Measurements from ENCODE around the gene SHISA5. TPM values are rescaled to one million over a fixed set of nuclear protein-coding genes. Genes with fewer than 3 reads are reported as not detected.

The SHISA5 gene
- total and polyA plus RNA-seq, 2 of the 4 experiments (the other 2 are of a cell fraction) = 82.3 to 162 TPM

DNA sequence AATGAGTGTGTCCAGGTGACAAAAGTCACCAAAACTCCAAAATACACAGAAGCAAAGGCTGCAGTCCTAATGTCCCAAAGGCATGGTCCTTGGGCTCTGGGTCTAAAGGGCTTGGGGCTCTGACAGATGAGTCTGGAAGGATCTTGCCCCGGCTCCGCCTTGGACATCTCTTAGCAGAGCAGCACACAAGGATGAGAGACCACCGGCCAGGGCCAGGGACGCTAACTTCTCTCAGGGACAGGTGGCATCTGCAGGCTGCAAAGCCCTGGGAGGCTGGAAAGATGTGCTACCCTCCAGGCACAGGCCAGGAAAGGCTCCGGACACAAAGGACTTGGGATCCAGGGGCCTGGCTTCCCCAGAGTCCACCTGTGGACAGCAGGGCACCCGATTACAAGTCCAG is 14.1 kb upstream of the SHISA5 start:
- no peak overlapping the region for H2BK120ac ChIP-seq (ENCODE audit: low read depth, low read length)
- no peaks in the 10 kb centered on the region for H4K20me1 ChIP-seq (ENCODE audit: insufficient read depth, low read length)
- no peak overlapping the region for H4K5ac ChIP-seq (ENCODE audit: low read depth, low read length)
- H4K91ac ChIP-seq (ENCODE audit: insufficient read depth, low read depth, low read length) = no peak overlapping the region
- H3K9me1 ChIP-seq (ENCODE audit: insufficient read depth, low read length) = no peaks in the 10 kb centered on the region
- H4K8ac ChIP-seq (ENCODE audit: low read depth in 2 of 2, low read length in 2 of 2) = no peak overlapping the region
- in situ Hi-C loops (cut with MboI; ENCODE audit: low sequenced_read_pairs) = no loop called here
- H3K4ac ChIP-seq (ENCODE audit: low read depth, low read length) = no peak overlapping the region
- POLR2A ChIA-PET (ENCODE audit: unreplicated experiment) = no interaction called here
- no peak overlapping the region for H2AK9ac ChIP-seq (replicated peaks; ENCODE audit: low read depth, low read length, poor library complexity)
- no peaks in the 10 kb centered on the region for H3K27me3 ChIP-seq (ENCODE audit: control insufficient read depth, insufficient read depth, low read length)
- no peak overlapping the region for H3K4me3 ChIP-seq (ENCODE audit: insufficient read depth, low read depth, low read length)
- no peak overlapping the region for H3K18ac ChIP-seq (ENCODE audit: low read depth, low read length)
- ATAC-seq (ENCODE audit: low read depth) = no peak; the same call in 1 of the 2 replicates
- CTCF ChIA-PET = no interaction called here
- H3K9ac ChIP-seq (ENCODE audit: low read depth, low read length) = no peak overlapping the region
- intact Hi-C loops (cut with micrococcal nuclease) = no loop called here
- no peak overlapping the region for H2AK5ac ChIP-seq (ENCODE audit: low read depth, low read length)
- H3K14ac ChIP-seq (replicated peaks; ENCODE audit: low read depth, low read length) = no peak overlapping the region
- no peak overlapping the region for H2BK20ac ChIP-seq (ENCODE audit: low read depth, low read length)
- TF ChIP-seq RCOR1 (IDR thresholded peaks at IDR 0.05; ENCODE audit: insufficient replicate concordance, low read length) = no peak
- no peak for TF ChIP-seq SMC3 (IDR thresholded peaks at IDR 0.05; ENCODE audit: low read depth, low read length)
- TF ChIP-seq, protein P1, sequence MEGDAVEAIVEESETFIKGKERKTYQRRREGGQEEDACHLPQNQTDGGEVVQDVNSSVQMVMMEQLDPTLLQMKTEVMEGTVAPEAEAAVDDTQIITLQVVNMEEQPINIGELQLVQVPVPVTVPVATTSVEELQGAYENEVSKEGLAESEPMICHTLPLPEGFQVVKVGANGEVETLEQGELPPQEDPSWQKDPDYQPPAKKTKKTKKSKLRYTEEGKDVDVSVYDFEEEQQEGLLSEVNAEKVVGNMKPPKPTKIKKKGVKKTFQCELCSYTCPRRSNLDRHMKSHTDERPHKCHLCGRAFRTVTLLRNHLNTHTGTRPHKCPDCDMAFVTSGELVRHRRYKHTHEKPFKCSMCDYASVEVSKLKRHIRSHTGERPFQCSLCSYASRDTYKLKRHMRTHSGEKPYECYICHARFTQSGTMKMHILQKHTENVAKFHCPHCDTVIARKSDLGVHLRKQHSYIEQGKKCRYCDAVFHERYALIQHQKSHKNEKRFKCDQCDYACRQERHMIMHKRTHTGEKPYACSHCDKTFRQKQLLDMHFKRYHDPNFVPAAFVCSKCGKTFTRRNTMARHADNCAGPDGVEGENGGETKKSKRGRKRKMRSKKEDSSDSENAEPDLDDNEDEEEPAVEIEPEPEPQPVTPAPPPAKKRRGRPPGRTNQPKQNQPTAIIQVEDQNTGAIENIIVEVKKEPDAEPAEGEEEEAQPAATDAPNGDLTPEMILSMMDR (conservative IDR thresholded peaks at IDR 0.05; ENCODE audit: low read depth, low read length) = no peak
- TF ChIP-seq RAD21 (IDR thresholded peaks at IDR 0.05; ENCODE audit: low read length) = no peak
- TF ChIP-seq CEBPB (IDR thresholded peaks at IDR 0.05; ENCODE audit: low read depth, low read length) = no peak
- TF ChIP-seq RFX5 (IDR thresholded peaks at IDR 0.05; ENCODE audit: low read depth, low read length) = no peak
- TF ChIP-seq, protein P2, sequence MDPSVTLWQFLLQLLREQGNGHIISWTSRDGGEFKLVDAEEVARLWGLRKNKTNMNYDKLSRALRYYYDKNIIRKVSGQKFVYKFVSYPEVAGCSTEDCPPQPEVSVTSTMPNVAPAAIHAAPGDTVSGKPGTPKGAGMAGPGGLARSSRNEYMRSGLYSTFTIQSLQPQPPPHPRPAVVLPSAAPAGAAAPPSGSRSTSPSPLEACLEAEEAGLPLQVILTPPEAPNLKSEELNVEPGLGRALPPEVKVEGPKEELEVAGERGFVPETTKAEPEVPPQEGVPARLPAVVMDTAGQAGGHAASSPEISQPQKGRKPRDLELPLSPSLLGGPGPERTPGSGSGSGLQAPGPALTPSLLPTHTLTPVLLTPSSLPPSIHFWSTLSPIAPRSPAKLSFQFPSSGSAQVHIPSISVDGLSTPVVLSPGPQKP (IDR thresholded peaks at IDR 0.05; ENCODE audit: borderline replicate concordance, low read depth, low read length) = no peak
- TF ChIP-seq, protein P3, sequence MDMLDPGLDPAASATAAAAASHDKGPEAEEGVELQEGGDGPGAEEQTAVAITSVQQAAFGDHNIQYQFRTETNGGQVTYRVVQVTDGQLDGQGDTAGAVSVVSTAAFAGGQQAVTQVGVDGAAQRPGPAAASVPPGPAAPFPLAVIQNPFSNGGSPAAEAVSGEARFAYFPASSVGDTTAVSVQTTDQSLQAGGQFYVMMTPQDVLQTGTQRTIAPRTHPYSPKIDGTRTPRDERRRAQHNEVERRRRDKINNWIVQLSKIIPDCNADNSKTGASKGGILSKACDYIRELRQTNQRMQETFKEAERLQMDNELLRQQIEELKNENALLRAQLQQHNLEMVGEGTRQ (IDR thresholded peaks at IDR 0.05; ENCODE audit: low read depth, low read length) = no peak
- no peak for TF ChIP-seq MAZ (IDR thresholded peaks at IDR 0.05; ENCODE audit: borderline replicate concordance, low read depth, low read length)
- no peak for TF ChIP-seq FOS (IDR thresholded peaks at IDR 0.05; ENCODE audit: low read depth, low read length)
- TF ChIP-seq NFE2L2 (IDR thresholded peaks at IDR 0.05; ENCODE audit: low read depth, low read length) = no peak
- TF ChIP-seq MXI1 (IDR thresholded peaks at IDR 0.05; ENCODE audit: borderline replicate concordance, low read depth, low read length) = no peak
- TF ChIP-seq MAFK (IDR thresholded peaks at IDR 0.05; ENCODE audit: low read depth, low read length) = no peak
- TF ChIP-seq BHLHE40 (IDR thresholded peaks at IDR 0.05; ENCODE audit: low read depth, low read length) = no peak
- H3K36me3 ChIP-seq (ENCODE audit: control insufficient read depth, insufficient read depth, low read length) = peaks cover 7% of the 10 kb centered on the region
- H3K4me1 ChIP-seq (ENCODE audit: control insufficient read depth, insufficient read depth, low read length) = 0 out of 2 replicates have a peak, but pooled peaks cover 2% of the 10 kb centered on the region
- no peak overlapping the region for H2BK15ac ChIP-seq (ENCODE audit: low read depth, low read length)
- no peaks in the 10 kb centered on the region for H3K9me3 ChIP-seq (ENCODE audit: control insufficient read depth, insufficient read depth, low read length)
- DNase-seq = no peak
- H2AFZ ChIP-seq (replicated peaks; ENCODE audit: low read length, poor library complexity) = no peak overlapping the region
- no peak overlapping the region for H3K56ac ChIP-seq (ENCODE audit: extremely low read depth, insufficient read depth, low read length)
- no peak overlapping the region for H3K27ac ChIP-seq (ENCODE audit: insufficient read depth, low read length)
- 78% methylated on average over 2 of the region's 6 CpGs; no CpG with 5 or more reads in 1 of the 2 experiments for WGBS, 2 experiments (ENCODE audit: extremely low coverage in 2 of 2, insufficient read length in 1 of 2)
- H2BK5ac ChIP-seq (ENCODE audit: low read depth, low read length, poor library complexity, severe bottlenecking) = no peak overlapping the region
- dilution Hi-C loops (cut with HindIII; ENCODE audit: low sequenced_read_pairs, unreplicated experiment) = no loop called here
- no TSS peak for BruUV-seq (replicated peaks)
- no peak overlapping the region for H3K23ac ChIP-seq (ENCODE audit: low read depth, low read length)
- no peaks in the 10 kb centered on the region for H3K79me1 ChIP-seq (ENCODE audit: low read depth in 1 of 2, low read length in 2 of 2)
- H3K4me2 ChIP-seq (ENCODE audit: low read depth, low read length) = no peak overlapping the region
